Caki2 (cell line): Measurements from ENCODE around the gene TBXA2R. TPM values are rescaled to one million over a fixed set of nuclear protein-coding genes. Genes with fewer than 3 reads are reported as not detected.
"Not testable (repeated sequence)": the region's sequence is repeated elsewhere in the genome, so short reads cannot be mapped to it uniquely, and the experiment has no call there.

Source experiments
- DNase-seq: peaks from one replicate; pipeline ENCODE4 v3.0.0-alpha.2; 2015; ENCODE audit warnings: low read depth
- in situ Hi-C: cut with HindIII; loops from 2 replicates; pipeline ENCODE4 v1.10.0; 2016; ENCODE audit warnings: low sequenced_read_pairs, low pct_unique_long_range_greater_than_20kb, mixed read lengths
- total RNA-seq: library from RNA; depleted of rRNA; stranded (reverse); fragments of >200 nt; shearing (Covaris generic); gene quantifications from 2 replicates; pipeline ENCODE4 v1.2.3, GENCODE V29; 2014; ENCODE audit warnings: low replicate concordance

TBXA2R gene
- total RNA-seq, 1 experiment from 2014 or later: 0.98 TPM

DNA sequence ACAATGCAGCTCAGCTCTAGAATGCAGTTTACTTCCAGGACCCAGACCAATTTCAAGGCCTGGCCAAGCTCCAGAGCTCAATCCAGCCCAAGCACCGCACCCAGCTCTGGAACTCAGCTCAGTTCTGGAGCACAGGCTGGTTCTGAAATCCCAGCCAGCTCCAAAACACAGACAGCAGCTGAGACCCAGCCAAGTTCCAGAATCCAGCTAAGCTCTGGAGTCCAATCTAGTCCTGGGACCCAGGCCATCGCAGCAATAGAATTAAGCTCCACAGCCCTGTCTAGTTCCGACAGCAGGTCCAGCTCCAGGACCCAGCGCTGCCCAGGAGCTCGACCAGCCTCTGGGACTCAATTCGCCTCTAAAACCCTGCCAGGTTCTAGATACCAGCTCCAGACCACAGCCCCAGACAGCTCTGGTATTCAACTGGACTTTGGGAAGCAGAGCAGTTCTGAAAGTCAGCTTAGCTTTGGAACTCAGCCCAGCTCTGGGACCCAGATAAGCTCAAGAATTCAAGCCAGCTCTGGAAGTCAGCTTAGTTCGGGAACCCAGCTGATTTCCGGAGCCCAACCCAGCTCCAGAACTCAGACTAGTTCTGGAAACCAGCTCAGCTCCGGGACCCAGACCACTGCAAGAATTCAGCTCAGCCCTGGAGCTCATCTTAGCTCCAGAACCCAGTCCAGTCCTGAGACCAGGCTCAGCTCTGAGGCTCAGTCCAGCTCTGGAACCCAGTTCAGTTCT lies 14.6 kb downstream of the TBXA2R start:
- in situ Hi-C loops: no loop called here
- no peak for DNase-seq

DNA sequence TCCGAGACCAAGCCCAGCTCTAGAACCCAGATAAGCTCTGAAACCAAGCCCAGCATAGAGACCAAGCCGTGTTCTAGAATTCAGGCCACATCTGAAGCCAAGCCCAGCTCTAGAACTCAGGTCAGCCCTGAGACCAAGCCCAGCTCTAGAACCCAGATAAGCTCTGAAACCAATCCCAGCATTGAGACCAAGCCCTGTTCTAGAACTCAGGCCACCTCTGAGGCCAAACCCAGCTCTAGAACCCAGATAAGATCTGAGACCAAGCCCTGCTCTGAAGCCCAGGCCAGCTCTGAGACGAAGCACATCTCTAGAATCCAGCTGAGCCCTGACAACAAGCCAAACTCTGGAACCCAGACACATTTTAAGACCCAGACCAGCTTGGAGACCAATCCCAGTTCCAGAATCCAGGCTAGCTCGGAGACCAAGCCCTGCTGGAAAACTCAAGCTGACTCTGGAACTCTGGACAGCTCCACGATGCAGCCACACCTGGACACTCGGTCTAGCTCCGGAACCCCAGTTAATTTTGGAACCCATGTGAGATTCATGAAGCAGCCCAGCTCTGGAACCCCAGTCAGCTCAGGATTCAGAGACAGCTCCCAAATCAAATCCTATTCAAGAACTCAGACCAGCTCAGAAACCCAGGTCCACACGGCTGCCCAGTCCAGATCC lies 15.6 kb downstream of the TBXA2R start:
- in situ Hi-C loops: no loop called here
- no peak for DNase-seq

GRCh38 chr19:3589949-3590348 lies 16.7 kb downstream of the TBXA2R start:
- in situ Hi-C loops: no loop called here
- DNase-seq: no peak

DNA sequence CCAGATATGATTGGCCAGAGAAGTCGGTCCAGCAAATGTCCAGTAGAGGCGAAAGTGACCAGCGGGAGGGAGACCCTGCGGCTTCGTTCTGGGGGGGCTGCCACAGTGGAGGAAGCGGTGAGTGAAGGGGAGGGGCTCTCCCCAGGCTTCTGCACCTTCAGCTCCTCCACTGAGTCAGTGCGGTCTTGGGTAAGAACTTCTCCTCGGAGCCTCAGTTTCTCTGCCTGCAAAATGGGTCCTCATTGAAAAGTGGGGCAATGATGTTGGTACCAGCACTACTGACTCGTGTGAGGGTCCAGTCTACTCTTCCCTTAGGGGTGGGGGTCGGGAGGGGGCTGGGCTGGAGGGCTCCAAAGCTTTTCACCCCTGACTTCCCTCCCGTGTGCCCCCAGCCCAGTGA lies 17.2 kb downstream of the TBXA2R start:
- in situ Hi-C loops: no loop called here
- no peak for DNase-seq

- no peak for DNase-seq
- in situ Hi-C loops: no loop called here
These were observed 19.8 kb downstream of the TBXA2R start for GRCh38 chr19:3586707-3587346.

GRCh38 chr19:3586127-3586626 lies 20.5 kb downstream of the TBXA2R start:
- in situ Hi-C loops: no loop called here
- no peak for DNase-seq

GRCh38 chr19:3585301-3586126 lies 21.2 kb downstream of the TBXA2R start, which contains the start of gene GIPC3:
Gene GIPC3, plus strand, starts transcription at chr19:3585478. Its CDS starts 120 bp downstream, at chr19:3585598.
- no peak for DNase-seq
- in situ Hi-C loops: no loop called here

DNA sequence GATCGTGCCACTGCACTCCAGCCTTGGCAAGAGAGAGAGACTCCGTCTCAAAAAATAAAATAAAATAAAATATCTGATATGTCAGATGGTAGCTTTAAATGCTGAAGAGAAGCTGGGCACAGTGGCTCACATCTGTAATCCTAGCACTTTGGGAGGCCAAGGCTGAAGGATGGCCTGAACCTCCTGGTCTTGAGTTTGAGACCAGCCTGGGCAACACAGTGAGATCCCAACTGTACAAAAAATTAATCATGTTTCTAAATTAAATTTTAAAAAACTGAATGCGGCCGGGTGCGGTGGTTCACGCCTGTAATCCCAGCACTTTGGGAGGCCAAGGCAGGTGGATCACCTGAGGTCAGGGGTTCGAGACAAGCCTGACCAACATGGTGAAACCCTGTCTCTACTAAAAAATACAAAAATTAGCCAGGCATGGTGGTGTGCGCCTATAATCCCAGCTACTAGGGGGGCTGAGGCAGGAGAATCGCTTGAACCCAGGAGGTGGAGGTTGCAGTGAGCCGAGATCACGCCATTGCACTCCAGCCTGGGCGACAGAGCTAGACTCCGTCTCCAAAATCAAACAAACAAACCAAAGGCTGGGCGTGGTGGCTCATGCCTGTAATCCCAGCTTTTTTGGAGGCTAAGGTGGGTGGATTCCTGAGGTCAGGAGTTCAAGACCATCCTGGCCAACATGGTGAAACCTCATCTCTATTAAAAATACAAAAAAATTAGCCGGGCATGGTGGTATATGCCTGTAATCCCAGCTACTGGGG lies 22.5 kb downstream of the TBXA2R start:
- not testable (repeated sequence) for DNase-seq

GRCh38 chr19:3581792-3582191 lies 24.9 kb downstream of the TBXA2R start:
- in situ Hi-C loops, DNase-seq: not testable (repeated sequence)

More for the DNA sequence above, 22.5 kb downstream of the TBXA2R start:
- in situ Hi-C loops: not testable (repeated sequence)

- in situ Hi-C loops: no loop called here
These were observed 26.3 kb downstream of the TBXA2R start for GRCh38 chr19:3580156-3580934.

DNA sequence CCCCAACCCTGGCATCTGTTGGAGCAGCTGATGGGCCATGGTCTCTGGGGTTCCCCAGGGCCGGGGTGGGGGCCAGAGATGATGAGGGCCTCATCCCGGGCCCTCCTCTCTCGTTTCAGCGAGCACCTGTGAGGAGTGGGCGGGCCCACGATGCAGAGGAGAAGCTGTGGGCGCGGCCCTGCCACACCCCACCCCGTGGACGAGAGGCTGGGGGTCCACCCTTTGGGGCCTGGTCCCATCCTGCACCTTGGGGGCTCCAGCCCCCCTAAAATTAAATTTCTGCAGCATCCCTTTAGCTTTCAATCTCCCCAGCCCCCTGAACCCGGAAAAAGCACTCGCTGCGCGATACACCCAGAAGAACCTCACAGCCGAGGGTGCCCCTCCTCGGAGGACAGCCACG lies 28.3 kb downstream of the TBXA2R start:
- in situ Hi-C loops: no loop called here
- no peak for DNase-seq

More at GRCh38 chr19:3580156-3580934, 26.3 kb downstream of the TBXA2R start:
- peak; percentile 54 for DNase-seq

- no peak for DNase-seq
- in situ Hi-C loops: no loop called here
These were observed 28.8 kb downstream of the TBXA2R start for GRCh38 chr19:3577723-3578344.

- in situ Hi-C loops: no loop called here
- no peak for DNase-seq
These were observed 29.8 kb downstream of the TBXA2R start for GRCh38 chr19:3576696-3577443.

DNA sequence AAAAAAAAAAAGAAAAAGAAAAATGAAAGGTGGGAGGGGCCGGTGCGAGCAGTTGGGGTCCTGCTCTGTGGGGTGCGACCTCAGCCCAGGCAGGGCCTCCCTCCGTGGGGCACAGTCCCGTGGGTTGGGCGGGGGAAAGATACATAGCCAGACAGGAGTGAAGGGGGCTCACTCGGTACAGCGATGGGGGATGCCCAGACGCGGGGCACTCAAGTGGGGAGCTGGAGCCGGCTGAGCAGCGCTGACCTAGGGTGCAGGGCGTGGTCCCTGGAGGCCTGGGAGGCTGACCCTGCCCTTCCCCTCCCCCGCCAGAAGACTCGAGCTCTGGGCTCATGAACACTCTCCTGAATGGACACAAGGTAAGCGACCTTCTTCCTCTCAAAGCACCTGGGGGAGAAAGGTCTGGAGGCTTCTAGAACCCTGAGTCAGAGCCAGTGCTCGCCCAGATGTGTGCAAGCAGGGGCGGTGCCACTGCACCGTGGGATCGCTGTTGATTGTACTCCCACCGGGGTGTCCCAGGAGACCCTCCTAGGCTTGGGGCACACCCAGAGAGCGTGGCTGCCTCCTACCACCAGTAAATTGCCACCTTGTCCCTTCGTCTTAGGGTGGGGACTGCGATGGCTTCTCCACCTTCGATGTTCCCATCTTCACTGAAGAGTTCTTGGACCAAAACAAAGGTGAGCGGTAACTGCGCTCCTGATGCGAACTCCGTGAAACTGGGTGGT lies 30.6 kb downstream of the TBXA2R start:
- no peak for DNase-seq
- in situ Hi-C loops: no loop called here

GRCh38 chr19:3575260-3575741 lies 31.4 kb downstream of the TBXA2R start:
- in situ Hi-C loops: no loop called here
- no peak for DNase-seq
